Stimulated activated CD4-positive, alpha-beta T cell treated with anti-CD3 and anti-CD28 coated beads, TNF-alpha, amount 100 ng/mL, for 1 hour (primary cell): ENCODE data around the gene HOTAIR.

Experiments
- DNase-seq, 3 donors: peaks; one replicate each; pipeline ENCODE4 v3.0.0-alpha.2; 2020; ENCODE audit warnings: low read depth in 3 of 3, low spot score in 1 of 3

Gene HOTAIR

GRCh38 chr12:53963005-53963404 is 11.7 kb downstream of the HOTAIR start:
- DNase-seq: no peak

- DNase-seq: no peak
Observed at GRCh38 chr12:53961025-53961761, 13.6 kb downstream of the HOTAIR start.

- DNase-seq: no peak
Observed at GRCh38 chr12:53960187-53961024, 14.3 kb downstream of the HOTAIR start.

- no peak for DNase-seq
Observed at GRCh38 chr12:53959314-53959713, 15.4 kb downstream of the HOTAIR start.

- DNase-seq: no peak
Observed at GRCh38 chr12:53958128-53958527, 16.6 kb downstream of the HOTAIR start.

GRCh38 chr12:53956914-53957536 is 17.7 kb downstream of the HOTAIR start:
- no peak for DNase-seq

- DNase-seq: no peak
Observed at GRCh38 chr12:53956251-53956887, 18.4 kb downstream of the HOTAIR start.

GRCh38 chr12:53955776-53956250 is 18.9 kb downstream of the HOTAIR start:
- no peak for DNase-seq

GRCh38 chr12:53955036-53955775 is 19.5 kb downstream of the HOTAIR start:
- DNase-seq: no peak

- DNase-seq: no peak
Observed at GRCh38 chr12:53954694-53955035, 20.1 kb downstream of the HOTAIR start, which contains the start of gene HOXC12. Gene HOXC12 (plus strand): TSS chr12:53954903. CDS start chr12:53954930, 27 bp downstream.

- no peak for DNase-seq
Observed at GRCh38 chr12:53953831-53954693, 20.7 kb downstream of the HOTAIR start.

- DNase-seq: no peak
Observed at GRCh38 chr12:53952871-53953734, 21.7 kb downstream of the HOTAIR start.

GRCh38 chr12:53952335-53952694 is 22.4 kb downstream of the HOTAIR start:
- DNase-seq: no peak

GRCh38 chr12:53951577-53952334 is 23.0 kb downstream of the HOTAIR start:
- DNase-seq: no peak

GRCh38 chr12:53950789-53951576 is 23.8 kb downstream of the HOTAIR start:
- no peak for DNase-seq

GRCh38 chr12:53950437-53950773 is 24.3 kb downstream of the HOTAIR start:
- DNase-seq: no peak

- DNase-seq: no peak
Observed at GRCh38 chr12:53949631-53950436, 24.9 kb downstream of the HOTAIR start.
